HG03460 (cell line): ENCODE data around the gene ENG.

ENCODE experiments used
- ATAC-seq: cut with Tn5 transposase; IDR thresholded peaks from one replicate; pipeline ENCODE4 v1.9.1; 2021; ENCODE audit not compliant: unreplicated experiment

The ENG gene

GRCh38 chr9:127815512-127816361, 38.7 kb downstream of the ENG start:
- ATAC-seq: no peak

GRCh38 chr9:127814619-127815511, 39.6 kb downstream of the ENG start:
- ATAC-seq: no peak

- ATAC-seq: no peak
These were observed 40.7 kb downstream of the ENG start for GRCh38 chr9:127813686-127814226.

DNA sequence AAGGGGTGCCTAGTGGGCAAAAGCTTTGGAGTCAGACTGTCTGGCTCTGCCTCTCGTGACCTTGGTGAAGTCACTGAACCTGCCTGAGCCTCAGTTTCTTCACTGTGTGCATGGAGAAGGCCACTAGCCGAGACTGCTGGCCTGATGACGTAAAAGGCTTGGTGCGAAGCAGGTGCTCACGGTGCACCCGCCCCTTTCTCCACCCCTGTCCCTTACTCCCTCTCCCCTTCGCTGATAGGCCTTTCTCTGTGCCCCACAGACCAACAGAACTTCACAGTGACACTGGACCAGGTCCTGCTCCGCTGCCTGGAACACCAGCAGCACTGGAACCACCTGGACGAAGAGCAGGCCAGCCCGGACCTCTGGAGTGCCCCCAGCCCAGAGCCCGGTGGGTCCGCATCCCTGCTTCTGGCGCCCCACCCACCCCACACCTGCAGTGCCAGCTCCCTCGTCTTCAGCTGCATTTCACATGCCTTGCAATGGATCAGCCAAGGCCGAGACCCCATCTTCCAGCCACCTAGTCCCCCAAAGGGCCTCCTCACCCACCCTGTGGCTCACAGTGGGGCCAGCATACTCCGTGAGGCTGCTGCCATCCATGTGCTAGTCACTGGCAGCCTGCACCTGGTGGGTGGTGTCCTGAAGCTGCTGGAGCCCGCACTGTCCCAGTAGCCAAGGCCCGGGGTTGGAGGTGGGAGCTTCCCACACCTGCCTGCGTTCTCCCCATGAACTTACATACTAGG, 41.4 kb downstream of the ENG start:
- no peak for ATAC-seq

DNA sequence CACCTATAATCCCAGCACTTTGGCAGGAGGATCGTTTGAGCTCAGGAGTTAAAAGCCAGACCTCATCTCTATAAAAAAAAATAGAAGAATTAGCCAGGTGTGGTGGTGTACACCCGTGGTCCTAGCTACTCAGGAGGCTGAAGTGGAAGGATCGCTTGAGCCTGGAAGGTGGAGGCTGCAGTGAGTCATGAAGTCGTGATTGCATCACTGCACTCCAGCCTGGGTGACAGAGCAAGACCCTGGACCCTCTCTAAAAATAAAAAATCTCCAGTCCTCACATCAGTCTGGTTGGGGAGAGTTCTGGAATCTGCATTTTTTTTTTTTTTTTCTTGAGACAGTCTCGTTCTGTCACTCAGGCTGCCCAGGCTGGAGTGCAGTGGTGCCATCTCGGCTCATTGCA, 42.4 kb downstream of the ENG start:
- no peak for ATAC-seq

DNA sequence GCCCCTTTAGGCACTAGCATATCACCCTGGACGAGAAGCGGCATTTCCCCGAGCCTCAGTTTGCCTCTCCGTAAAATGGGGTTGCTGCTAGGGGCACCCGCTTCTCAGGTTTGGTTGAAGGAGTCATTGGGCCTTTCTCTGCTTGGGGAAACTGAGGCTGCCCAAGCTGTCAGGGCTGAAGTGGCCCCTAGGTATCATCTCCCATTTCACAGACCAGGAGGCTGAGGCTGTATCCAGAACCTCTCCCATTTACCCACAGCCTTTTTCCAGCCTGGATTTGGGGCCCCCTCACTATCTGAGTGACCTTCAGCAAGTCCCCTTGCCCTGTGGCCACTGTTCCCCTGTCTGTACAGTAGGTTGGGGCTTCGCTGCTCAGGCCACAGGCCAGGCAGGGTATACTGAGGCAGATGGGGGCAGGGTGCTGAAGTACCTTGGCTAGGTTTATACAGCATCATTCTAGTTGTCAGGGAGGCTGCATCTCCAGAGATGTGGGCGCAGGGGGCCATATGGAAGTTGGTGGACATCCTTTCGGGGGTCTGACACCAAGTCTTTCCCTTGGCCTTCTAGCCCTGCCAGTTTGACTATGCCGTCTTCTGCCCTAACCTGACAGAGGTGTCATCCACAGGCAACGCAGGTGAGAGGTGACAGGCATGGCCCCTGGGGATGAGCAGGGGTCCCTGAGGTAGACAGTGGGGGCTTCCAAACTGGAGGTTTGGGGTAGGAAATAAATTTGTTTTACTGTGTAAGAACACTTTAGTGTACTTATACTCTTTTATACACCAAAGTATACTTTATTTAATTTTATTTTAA, 43.9 kb downstream of the ENG start:
- no peak for ATAC-seq

- ATAC-seq: no peak
These were observed 44.7 kb downstream of the ENG start for GRCh38 chr9:127809540-127810377.

GRCh38 chr9:127809002-127809539, 45.4 kb downstream of the ENG start:
- ATAC-seq: no peak

DNA sequence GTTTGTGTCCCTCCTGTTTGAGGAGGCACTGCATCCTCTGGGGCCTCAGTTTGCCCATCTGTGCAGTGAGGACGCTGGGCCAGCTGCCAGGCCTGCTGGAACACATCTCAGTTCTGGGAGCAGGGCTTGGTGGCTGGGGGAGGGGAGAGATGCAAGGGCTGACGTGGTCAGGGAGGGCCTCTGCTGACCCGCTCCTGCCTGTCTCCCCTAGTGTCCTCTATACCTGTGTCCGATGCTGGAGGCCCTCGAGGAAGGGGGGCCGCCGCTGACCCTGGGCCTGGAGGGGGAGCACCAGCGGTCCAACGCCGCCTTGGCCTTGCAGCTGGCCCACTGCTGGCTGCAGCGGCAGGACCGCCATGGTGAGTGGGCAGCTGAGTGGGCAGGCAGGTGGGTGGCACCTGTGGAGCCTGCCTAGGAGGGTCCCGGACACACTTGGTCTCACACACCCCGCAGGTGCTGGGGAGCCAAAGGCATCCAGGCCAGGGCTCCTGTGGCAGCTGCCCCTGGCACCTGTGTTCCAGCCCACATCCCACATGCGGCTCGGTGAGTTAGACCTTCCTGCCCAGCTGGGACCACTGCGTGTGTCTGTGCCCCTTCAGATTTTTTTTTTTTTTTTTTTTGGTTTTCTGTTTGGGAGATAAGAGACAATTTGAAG, 46.0 kb downstream of the ENG start:
- no peak for ATAC-seq

DNA sequence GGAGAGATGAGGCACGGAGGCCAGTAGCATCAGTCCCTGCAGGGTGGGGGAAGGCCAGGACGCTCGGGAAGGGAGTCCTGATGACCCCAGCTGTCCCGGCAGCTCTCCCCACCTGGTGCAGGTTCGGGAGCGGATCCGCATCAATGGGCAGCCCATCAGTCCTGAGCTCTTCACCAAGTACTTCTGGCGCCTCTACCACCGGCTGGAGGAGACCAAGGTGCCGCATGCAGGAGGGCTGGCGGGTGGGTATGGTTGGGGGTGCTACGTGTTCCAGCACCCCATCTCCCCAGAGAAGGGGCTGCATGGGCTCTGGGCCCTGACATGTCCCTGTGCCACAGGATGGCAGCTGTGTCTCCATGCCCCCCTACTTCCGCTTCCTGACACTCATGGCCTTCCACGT, 47.6 kb downstream of the ENG start:
- ATAC-seq: no peak

DNA sequence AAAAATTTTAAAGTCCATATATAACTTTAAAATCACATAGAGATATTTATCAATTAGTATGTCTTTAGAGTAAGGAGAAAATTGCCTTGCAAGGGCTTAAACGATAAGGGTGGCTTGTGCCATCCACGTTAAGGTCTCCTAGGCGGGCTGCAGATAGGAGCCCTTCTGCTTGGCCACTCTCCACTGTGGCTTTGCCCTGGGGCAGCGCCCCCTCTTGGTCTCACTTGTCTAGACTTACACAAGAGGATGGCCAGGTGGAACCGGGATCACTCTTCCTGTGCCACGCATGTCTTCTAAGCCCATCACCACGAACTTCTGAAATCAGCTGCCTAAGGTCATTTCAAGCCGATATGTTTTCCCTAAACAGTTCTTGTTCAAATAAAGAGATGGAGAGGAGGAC, 48.8 kb downstream of the ENG start:
- ATAC-seq: no peak

DNA sequence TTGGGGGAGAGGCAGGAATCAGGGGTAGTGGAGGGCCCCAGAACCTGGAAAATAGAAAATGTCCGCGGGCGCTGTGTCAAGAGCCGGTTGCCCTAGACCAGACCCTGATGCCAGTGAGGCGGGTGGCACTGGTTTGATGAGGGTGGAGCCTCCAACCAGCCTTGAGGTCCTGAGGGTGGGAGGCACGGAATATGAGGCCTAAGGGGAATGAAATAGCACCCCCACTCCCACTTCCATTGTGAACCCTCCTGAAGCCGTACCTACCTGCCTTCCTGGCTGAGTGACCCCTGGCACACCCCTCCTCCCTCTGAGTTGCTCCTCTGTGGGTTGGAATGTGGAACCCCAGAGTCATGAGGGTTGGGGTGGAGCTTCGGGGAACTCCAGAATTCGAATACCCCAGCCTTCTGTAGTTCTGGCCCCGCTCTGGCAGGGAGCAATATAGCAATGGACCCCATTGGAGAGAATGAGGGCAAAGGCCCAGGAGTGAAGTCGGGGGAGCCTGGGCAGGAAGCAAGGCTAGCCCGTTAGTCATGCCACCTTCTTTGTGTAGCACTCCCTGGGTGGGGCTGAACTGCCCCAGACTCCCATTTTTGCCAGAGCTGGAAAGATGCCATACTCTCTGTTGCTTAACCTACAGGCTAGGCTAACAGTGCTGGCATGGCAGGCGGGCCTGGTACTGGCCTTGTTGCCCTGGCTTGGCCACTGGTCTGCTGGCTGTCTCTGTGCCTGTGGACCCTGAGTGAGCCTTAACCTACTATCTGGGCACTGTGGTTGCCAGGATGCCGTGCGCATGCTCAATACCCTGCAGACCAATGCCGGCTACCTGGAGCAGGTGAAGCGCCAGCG, 50.7 kb downstream of the ENG start:
- ATAC-seq: no peak

DNA sequence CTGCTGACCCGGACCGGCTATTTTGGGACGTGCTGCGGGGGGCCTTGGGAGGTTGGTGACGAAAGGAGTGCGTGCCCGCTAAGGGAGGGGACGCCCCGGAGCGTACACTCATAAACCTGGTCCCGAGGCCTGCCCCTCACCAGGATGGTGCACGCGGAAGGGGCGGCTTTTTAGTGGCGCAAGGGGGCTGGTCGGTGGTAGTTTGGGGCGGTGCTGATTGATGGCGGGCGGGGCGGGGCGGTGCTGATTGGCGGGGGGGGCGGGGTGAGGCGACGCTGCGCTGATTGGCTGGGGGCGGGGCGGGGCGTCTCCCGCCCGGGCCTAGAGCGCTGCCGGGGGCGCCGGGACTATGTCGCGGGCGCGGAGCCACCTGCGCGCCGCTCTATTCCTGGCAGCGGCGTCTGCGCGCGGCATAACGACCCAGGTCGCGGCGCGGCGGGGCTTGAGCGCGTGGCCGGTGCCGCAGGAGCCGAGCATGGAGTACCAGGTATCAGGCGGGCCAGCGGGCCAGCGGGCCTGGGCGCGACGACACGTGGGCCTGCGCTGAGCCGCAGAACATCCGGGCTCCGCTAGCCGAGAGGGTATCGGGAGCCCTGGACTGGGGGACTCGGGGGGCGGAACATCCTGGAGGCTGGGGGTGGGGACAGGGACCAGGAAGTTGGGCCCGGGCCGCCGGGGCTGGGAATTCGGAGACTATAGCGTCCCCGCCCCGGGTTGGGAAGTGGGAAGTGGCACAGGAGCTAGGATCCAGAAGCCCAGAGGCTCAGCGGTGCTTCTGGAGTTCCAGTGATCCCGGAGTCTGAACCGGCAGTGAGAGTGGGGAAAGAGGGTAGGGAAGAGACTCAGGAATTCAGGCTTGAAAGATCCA, 51.6 kb downstream of the ENG start, which contains the start of gene FPGS:
TSS of gene FPGS (plus strand) at position 307 of the 868 bp plus-strand sequence. CDS start at position 350, 43 bp downstream.
- ATAC-seq: peak; percentile 73

- no peak for ATAC-seq
These were observed 52.4 kb downstream of the ENG start for GRCh38 chr9:127801955-127802575.

DNA sequence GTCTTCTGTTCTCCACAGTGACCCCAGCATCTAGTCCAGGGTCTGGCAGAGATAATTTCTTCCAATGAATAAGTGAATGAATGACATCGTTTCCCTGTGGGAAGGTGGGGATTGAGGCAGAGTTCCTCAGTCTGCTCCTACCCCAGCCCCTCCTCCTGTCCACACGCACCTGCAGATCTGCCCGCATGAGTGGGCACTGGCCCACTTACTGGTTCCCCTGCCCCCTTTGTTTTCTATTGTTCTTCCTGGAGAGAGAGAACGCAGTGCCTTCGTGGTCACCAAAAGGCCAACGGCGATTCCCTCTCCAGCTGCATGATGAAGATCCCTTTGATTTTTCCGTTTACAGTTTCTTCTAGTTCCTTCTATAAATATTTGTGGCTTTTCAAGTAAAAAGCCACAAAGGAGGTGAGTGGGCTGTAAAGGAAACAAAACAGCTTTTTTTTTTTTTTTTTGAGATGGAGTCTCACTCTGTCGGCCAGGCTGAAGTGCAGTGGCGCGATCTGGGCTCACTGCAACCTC, 57.5 kb downstream of the ENG start:
- ATAC-seq: no peak
